ENCODE results near the gene ATCAY. TPM values are rescaled to one million over a fixed set of nuclear protein-coding genes. Genes with fewer than 3 reads are reported as not detected.
"Not testable (repeated sequence)": the region's sequence is repeated elsewhere in the genome, so short reads cannot be mapped to it uniquely, and the experiment has no call there.

Gene ATCAY
- total RNA-seq, 1 donor, result under 0.01 TPM

DNA sequence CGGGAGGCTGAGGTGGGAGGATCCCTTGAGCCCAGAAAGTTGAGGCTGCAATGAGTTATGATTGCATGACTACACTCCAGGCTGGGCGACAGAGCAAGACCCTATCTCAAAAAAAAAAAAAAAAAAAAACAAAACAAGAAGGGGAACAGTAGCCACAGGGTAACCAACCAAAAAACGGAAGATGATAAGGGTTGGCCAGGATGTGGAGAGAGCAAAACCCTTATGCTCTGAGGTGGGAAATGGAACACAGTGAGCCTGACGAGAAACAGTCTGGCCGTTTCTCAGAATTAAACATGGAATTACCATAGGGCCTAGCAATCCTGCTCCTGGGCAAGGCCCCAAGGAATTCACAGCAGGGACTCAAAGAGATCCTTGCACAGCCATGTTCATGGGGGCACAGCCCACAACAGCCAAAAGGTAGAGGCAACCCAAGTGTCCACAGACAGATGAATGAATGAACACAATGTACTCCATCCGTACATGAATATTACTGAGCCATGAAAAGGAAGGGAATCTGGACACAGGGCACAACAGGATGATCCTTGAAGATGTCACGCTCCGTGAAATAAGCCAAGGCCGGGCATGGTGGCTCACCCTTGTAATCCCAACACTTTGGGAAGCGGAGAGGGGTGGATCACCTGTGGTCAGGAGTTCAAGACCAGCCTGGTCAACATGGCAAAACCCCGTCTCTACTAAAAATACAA is 63.7 kb downstream of the ATCAY start:
- DNase-seq (ENCODE audit: low read depth in 2 of 3, low spot score in 2 of 3), result peak in 2 of 3 donors; percentile 53 to 76

DNA sequence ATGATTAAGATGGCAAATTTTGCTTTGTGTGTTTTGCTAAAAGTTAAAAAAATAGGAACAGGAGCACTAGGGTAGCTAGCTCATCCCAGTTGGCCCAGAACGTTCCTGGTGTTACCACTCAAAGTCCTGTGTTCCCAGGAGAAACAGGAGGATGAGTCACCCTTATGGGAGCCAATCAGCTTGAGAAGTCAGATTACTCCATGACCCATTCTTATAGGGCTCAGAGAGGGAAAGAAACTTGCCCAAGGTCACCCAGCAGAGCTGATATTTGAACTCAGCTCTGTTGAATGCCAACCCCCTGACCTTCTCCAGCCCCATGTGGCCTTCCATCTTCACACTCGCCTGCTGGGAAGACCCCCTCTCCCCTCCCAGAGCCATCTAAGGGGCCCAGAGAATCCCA is 65.4 kb downstream of the ATCAY start:
- DNase-seq (ENCODE audit: low read depth in 2 of 3, low spot score in 2 of 3), result no peak

DNA sequence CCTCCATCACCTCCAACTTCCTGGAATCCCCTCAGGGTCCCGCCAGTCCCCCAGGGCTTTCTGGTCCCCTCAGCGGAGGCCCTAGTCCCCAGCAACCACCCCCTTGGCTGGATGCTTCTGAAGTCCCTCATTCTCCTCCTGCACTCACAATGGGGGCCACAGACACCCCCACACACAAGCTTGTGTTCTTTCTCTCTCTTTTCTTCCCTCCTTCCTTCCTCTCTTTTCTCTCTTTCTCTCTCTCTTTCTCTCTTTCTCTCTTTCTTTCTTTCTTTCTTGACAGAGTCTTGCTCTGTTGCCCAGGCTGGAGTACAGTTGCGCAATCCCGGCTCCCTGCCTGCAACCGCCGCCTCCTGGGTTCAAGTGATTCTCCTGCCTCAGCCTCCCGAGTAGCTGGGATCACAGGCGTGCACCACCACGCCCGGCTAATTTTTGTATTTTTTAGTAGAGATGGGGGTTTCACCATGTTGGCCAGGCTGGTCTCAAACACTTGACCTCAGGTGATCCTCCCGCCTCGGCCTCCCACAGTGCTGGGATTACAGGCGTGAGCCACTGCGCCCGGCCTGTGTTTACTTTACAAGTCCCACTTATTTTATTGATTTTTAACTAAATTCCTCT is 66.9 kb downstream of the ATCAY start:
- not testable (repeated sequence) for DNase-seq (ENCODE audit: low read depth in 2 of 3, low spot score in 2 of 3)

DNA sequence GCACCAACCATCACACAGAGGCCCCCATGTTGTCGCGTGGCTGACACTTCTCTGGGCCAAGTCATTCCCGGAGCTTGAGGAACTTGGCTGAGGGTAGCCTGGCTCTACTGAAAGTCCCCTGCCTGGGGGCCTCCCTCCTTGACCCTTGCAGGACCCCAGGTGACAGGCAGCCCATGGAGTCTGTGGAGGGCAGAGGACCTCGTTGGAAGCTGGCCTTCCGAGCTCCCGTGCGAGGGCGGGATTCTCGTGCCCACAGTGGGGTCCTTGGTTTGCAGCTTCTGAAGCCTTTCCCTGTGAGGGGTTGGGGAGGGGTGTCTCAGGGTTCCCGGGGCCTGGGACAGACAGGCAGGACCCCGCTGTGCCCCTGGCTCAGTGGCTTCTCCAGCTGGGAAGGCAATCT is 68.8 kb downstream of the ATCAY start:
- DNase-seq (ENCODE audit: low read depth in 2 of 3, low spot score in 2 of 3), result no peak

DNA sequence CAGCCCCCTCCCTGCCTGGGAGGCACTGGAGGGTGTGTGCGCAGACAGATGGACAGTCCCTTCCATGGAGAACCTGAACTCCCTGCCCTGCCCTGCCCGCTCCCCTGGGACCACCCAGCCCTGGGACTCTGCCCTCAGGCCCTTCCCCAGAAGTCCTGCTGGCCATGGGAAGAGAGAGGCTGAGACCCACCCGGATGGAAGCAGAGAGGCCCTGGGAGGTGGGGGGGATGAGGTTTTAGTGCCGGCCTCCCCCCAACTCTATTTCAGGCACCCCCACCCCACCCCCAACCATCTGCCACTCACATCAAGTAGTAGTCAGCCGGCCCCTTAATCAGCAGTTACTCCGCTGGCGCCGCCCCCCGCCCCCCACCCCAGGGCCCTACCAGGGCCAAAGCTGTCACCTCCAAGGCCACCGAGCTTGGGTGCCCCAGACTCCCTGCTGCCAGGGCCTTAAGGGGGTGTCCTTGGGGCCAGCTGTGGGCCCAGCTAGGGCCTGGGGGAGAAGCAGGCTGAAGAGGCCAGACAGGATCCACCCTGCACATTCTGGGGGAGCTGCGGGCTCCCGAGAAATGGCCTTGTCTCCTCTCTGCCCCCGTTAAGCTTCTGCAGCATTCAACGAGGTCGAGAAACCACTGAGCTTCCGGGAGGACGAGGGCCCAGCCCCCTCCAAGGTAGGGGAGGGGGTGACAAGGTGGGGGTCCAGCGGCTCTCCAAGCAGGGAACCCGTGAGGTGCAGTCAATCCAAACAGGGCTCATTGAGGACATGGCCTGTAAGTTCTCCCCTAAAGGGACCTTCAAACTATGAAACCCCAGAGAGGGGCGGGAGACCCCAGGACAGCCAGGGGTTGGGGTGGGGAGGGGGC is 69.7 kb downstream of the ATCAY start:
- peak in 1 of 3 donors; percentile 56 for DNase-seq (ENCODE audit: low read depth in 2 of 3, low spot score in 2 of 3)

DNA sequence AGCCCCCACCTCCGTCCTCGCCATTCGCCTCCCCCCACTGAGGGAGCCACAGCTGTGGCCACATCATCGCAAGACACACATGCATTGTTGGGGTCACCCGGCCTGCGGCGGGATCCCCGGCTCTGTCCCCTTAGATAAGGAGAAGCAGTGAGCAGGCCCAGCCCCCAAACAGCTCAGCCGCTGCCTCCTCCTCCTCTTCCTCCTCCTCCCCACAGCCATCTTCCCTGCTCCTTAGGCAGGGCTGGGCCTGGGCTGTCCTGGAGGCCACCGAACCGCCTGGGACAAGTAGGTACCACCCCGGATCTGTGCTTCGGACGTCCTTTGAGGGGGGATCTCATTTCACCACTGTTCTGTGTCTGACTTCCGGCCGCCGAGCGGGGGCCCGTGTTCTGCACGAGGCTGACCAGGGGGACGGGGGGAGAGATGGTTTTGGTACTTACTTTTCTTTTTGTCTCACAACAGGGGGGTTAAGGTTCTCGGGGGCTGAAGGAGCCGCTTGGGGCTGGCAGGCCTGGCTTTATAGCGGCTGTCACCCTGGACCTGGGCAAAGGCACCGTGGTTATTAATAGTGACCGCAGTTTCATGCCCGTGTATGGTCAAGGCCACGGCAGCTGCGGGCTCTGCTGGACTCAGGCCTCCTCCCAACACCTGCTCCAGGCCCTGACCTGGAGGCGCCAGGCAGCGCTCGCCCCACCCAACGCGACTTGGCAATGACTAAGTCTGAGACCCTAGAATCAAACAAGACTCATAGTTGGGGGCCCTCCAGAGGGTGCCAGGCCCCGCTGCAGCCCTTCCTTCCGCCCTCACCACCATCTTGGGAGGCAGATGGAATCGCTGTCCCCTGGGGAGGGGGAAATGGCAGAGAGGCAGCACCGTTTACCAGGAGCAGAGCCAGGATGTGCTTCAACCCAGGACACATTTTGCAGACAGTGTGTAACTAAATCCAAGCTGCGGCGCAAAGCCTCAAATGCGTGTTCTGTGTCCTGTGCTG is 70.7 kb downstream of the ATCAY start:
- peak in 2 of 3 donors; percentile 84 to 91 for DNase-seq (ENCODE audit: low read depth in 2 of 3, low spot score in 2 of 3)

DNA sequence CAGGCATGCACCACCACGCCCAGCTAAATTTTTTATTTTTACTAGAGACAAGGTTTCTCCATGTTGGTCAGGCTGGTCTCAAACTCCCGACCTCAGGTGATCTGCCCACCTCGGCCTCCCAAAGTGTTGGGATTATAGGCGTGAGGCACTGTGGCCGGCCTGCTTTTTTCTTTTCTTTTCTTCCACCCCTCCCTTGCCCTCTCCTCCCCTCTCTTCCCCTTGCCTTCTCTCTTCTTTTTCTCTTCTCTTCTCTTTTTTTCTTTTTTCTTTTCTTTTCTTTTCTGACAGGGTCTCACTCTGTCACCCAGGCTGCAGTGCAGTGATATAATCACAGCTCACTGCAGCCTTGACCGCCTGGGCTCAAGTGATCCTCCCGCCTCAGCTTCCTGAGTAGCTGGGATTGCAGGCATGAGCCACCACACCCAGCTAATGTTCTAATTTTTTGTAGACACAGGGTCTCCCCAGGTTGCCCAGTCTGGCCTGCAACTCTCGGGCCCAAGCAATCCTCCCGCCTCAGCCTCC is 72.3 kb downstream of the ATCAY start:
- not testable (repeated sequence) for DNase-seq (ENCODE audit: low read depth in 2 of 3, low spot score in 2 of 3)

DNA sequence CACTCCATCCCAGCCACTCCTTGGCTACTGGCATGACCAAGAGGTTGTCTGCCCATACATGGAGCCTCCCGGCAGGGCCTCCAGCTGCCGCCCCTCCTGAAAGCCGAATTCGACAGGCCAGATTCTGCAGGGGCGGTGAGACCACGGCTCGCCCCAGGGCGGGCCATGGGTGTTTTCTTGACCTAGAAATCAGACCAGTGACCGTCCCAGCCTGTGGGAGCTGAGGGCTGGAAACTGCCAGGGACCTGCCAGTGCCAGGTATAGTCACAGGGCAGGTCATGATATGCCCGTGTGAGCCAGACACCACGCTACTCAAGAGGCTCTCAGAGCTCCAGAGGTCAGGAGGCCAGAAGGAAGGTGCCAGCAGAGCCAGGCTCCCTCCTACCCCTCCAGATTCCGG is 73.6 kb downstream of the ATCAY start:
- DNase-seq (ENCODE audit: low read depth in 2 of 3, low spot score in 2 of 3), result no peak

DNA sequence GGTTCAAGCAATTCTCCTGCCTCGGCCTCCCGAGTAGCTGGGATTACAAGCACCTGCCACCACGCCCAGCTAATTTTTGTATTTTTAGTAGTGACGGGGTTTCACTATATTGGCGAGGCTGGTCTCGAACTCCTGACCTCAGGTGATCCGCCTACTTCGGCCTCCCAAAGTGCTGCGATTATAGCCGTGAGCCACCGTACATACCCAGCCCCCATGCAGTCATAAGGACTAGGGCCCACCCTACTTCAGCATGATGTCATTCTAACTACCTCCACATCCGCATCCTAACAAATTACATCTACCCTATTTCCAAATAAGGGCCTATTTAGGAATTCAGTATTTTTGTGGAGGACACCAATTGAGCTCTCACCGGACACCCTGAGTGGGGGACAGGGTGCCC is 74.8 kb downstream of the ATCAY start:
- DNase-seq (ENCODE audit: low read depth in 2 of 3, low spot score in 2 of 3), result not testable (repeated sequence)

DNA sequence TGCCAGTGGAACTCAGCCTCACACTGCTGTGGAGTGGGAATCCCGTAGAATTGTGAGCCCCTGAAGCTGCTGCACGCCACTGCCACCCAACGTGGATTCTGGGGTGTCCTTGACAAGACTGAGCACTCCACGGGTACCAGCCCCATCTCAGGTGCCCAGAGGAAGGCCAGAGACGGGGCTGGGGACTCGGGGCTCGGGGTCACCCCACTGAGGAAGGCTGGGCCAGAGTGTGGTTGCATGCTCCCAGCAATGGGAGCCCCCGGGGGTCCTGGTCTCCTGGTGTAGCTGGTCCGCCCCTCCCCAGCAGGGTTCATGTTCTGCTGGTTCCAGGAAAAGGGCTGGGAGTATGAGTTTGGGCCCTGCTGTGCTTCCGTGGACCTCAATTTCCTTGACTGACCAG is 75.2 kb downstream of the ATCAY start:
- DNase-seq (ENCODE audit: low read depth in 2 of 3, low spot score in 2 of 3), result no peak

DNA sequence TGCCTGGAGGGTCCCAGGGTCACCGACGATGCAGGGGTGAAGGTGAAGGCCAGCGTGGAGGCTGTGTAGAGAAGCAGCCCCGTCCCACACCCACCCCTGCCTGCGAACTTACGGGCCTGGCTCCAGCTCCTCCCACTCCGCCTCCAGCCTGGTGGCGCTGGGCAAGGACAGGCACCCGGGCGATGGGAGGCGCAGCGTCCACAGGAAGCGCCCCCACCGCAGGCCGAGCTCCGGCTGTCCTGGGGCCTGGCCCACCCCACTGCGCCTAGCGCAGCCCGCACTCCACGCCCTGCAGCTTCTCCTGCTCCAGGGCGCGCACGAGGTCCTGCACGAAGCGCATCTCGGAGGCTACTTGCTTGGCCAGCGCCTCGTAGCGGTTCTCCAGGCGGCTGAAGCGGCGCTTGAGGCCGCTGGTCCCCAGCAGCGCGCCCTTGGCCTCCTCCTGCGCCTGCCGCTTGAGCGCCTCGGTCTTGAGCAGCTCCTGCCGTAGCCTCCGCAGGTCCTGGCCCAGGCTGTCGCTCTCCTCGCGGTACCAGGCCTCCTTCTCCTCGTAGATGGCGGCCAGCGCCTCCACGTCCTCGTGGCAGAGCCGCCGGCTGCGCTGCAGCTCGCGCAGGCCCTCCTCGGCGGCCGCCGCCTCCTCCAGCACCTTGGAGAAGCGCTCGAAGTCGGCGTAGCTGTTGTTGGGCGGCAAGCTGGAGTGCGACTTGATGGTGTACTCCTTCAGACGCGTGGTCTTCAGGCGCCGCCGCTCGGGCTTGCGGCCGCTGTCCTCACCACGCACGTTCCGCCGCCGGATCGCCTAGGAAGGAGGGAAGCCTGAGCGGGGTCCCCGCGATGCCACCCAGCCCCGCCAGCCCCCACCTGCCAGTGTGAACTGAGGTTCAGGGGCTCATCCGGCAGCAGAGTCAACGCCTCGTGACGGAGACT is 78.6 kb downstream of the ATCAY start:
- DNase-seq (ENCODE audit: low read depth in 2 of 3, low spot score in 2 of 3), result no peak

DNA sequence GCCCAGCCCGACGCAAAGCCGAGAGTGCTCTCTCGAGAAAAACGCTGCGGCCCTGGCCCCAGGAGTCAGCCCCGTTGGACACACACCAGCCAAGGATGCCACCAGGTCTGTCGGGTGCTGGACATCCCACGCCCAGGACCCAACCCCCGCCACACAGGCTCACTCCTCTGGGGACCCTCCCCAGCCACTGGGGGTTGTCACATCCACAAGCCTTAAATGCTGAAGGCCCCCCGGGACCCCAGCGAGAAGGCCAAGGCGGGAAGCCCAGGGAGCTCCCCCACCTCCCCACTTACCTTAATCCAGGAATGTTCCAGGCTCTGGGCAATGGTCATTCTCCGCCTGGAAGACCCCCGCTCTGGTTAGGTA is 79.3 kb downstream of the ATCAY start:
- no peak for DNase-seq (ENCODE audit: low read depth in 2 of 3, low spot score in 2 of 3)

DNA sequence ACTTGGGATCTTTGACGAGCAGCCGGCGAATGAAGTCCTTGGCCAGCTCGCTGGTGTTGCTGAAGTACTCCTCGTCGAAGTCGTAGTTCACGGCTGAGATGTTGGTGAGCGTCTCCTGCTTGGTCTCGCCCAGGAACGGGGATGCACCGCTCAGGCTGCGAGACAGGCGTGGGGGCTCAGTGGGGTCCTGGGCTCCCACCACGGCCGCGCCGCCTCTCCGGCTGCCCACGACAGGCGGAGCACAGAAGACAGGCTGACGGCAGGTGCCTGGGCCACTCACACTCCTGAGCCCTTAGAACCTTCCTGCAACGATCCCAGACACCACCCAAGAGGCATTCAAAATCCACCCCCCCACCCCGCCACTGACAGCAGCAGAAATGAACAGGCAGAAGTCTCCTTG is 80.5 kb downstream of the ATCAY start:
- no peak for DNase-seq (ENCODE audit: low read depth in 2 of 3, low spot score in 2 of 3)

DNA sequence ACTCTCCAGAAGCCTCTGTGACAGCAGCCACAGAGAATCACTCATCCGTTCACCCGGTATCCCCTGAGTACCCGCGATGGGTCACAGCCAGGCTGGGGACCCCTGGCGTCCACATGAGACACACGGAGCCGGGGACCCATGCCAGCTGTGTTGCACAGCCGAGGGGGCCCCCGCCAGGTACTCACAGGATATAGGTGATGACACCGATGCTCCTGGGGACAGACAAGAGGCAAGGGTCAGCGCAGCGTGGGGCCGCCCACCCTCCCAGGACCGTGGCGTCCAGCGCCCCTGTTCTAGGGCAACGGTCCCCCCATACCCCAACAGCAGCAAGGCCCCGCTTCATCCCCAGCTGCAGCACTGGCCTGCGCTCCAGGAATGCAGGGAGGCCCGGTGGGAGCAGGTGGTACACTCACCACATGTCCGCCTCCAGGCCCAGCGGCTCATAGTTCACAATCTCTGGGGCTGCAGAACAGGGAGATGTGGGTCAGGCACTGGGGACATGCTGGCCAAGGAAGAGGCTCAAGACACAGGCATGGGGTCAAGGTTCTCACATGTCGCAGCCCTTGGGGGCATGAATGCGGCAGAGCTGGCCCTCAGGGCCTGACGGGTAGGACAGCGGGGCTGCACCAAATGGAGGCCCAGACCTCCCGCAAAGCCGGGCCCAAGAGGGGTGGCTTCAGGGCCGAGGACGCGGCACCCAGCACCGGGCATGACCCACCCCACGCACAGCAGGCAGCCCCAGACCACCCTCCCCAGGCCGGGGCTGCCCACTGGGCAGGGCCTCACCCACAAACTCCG is 83.2 kb downstream of the ATCAY start:
- DNase-seq (ENCODE audit: low read depth in 2 of 3, low spot score in 2 of 3), result no peak

DNA sequence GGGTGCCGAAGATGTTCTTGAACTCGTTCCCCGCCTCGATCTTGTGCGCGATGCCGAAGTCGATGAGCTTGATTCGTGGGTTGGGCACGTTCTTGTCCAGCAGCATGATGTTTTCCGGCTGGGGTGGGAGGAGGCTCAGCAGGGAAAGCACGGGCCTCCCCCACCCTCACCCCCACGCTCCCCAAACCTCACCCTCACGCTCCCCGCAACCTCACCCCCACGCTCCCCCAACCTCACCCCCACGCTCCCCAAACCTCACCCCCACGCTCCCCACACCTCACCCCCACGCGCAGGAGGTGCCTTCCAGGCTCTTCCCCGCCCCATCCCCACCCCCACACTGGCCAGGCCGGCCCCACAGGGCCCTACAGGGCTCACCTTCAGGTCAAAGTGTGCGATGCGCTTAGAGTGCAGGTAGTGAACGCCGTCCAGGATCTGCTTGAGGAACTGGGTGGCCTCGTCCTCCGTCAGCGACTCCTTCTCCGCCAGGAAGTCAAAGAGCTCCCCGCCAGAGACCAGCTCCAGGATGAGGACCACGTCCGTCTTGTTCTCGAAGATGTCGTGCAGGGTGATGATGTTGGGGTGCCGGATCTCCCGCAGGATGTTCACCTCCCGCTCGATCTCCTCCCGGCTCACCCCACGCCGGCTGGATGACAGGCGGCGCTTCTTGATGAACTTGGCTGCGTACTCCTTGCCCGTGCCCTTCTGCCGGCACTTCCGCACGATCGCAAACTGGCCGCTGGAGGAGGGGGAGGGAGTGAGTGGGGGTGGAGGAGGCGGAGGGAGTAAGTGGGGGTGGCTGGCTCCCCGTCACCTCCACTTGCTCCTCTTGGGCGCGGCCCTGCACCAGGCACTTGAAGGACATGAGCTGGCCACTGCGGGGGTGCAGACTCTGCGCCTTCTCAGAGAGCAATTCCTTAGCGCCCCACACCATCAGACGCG is 84.0 kb downstream of the ATCAY start:
- DNase-seq (ENCODE audit: low read depth in 2 of 3, low spot score in 2 of 3), result no peak

DNA sequence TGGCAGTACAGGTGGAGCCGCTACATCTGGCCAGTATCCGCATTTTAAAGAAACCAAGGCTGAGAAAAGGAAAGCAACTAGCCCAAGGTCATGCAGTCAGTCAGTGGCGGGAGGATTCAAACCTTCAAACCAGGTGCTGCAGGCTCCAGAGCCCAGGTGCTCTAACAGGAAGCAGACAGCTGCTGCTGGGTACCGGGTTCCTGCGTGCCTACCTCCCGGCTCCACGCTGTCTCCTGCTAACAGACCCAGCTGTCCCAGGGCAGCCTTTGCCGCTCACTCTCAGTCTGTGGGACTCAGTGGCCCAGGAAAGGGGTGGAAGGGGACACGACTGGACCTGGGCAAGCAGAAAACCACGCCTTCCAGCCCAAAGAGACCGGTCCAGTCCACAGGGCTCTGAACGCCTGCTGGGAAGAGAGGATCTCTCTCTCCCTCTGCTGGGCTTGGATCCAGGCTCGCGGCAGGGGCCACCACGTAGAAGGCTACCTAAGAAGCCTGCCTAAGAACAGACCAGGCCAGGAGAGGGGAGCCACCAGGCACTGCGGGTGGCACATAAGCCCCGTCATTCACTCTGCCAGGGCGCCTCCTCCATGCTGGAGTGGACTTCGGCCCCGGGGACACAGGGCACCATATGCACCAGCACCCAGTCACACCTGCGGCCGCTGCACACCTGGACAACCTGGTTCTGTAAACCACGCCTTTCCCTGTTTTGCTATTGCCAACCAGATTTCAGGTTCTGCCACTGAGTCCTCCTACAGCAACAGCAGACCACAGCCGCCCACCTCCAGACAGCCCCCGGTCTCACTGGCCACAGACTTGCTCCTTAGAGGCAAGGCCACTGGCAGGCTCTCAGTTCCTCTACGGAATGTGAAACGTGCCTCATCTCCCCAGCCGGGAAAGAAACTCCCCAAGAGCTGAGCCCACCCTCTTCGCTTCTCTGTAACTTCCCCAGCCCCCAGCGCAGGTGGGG is 85.8 kb downstream of the ATCAY start:
- no peak for DNase-seq (ENCODE audit: low read depth in 2 of 3, low spot score in 2 of 3)
